HCT116 (cell line): ENCODE measurements around the gene COL21A1. TPM values are rescaled to one million over a fixed set of nuclear protein-coding genes. Genes with fewer than 3 reads are reported as not detected.

Experiments
- ATAC-seq: fragments of 200-7000 bp; cut with Tn5 transposase; 2 replicates; pipeline ENCODE4 v1.9.1; 2020; ENCODE audit warnings: mild to moderate bottlenecking, moderate library complexity
- BruUV-seq: library from RNA; stranded (reverse); fragments of 400-500 nt; replicated peaks from 2 replicates; lab custom pipeline; 2021; lab: Mats Ljungman, UMichigan
- CTCF ChIA-PET: fragments of 300-600 bp; sonication (Branson Sonifier 250); formaldehyde crosslinking; loops from one replicate; lab custom pipeline; 2021; ENCODE audit warnings: antibody characterized with exemption; lab: Charles Lee
- POLR2A ChIA-PET: fragments of 300-600, 350-600 bp; sonication (Branson Sonifier 250); formaldehyde crosslinking; loops from one replicate; lab custom pipeline; 2021; ENCODE audit warnings: antibody characterized with exemption; lab: Charles Lee
- RAD21 ChIA-PET, 2 experiments: fragments of 300-600 bp; sonication (Branson Sonifier 250); formaldehyde crosslinking; loops; one replicate each; lab custom pipeline; 2023; ENCODE audit warnings: low total read pairs in 2 of 2; ENCODE audit not compliant: uncharacterized antibody in 2 of 2, unreplicated experiment in 2 of 2, low non-redundant PET in 1 of 2; lab: Charles Lee
- DNase-seq: peaks from one replicate; pipeline ENCODE4 v3.0.0-alpha.2; 2010; ENCODE audit warnings: low read depth, low spot score
- H2AFZ ChIP-seq: fragments of 200-600 bp; shearing (Covaris generic), sonication (generic); 2 replicates; pipeline ENCODE4 v1.6.1; 2017; ENCODE audit warnings: low read depth, mixed run types, mixed read lengths, antibody characterized with exemption, low read length; ENCODE audit not compliant: poor library complexity, severe bottlenecking
- H3K27ac ChIP-seq: 2 replicates; pipeline ENCODE4 v1.5.1; 2012; ENCODE audit warnings: low read depth, low read length
- H3K27me3 ChIP-seq: fragments of 200-600 bp; sonication (generic); 2 replicates; pipeline ENCODE4 v1.6.1; 2016; ENCODE audit warnings: mixed run types, low read length, mixed read lengths; ENCODE audit not compliant: insufficient read depth
- H3K36me3 ChIP-seq, 2 experiments: fragments of 200-500 bp in 1 of 2; fragments of 200-600 bp in 1 of 2; sonication (Bioruptor generic) in 1 of 2; sonication (generic) in 1 of 2; 2 replicates each; pipeline versions ENCODE4 v1.5.1 to v1.6.1; 2014 to 2016; ENCODE audit warnings: low read length in 2 of 2, inconsistent platforms in 1 of 2, mixed read lengths in 1 of 2, mixed run types in 1 of 2; ENCODE audit not compliant: insufficient read depth in 2 of 2, control insufficient read depth in 1 of 2
- H3K4me1 ChIP-seq, 2 experiments: fragments of 200-600 bp in 1 of 2; sonication (generic) in 1 of 2; 2 replicates each; pipeline versions ENCODE4 v1.5.1 to v1.6.1; 2012 to 2017; ENCODE audit warnings: low read length in 2 of 2, inconsistent platforms in 1 of 2, mild to moderate bottlenecking in 1 of 2, mixed read lengths in 1 of 2, mixed run types in 1 of 2, moderate library complexity in 1 of 2; ENCODE audit not compliant: insufficient read depth in 2 of 2, control insufficient read depth in 1 of 2
- H3K4me2 ChIP-seq: fragments of 200-600 bp; sonication (generic); 2 replicates; pipeline ENCODE4 v1.6.1; 2017; ENCODE audit warnings: mixed run types, low read length, mixed read lengths
- H3K4me3 ChIP-seq, 2 experiments: fragments of 200-600 bp in 1 of 2; sonication (generic) in 1 of 2; replicated peaks in 1 of 2; 2 replicates each; pipeline ENCODE4 v1.5.1; 2011 to 2016; ENCODE audit warnings: low read length in 2 of 2, control low read depth in 1 of 2, low read depth in 1 of 2, mild to moderate bottlenecking in 1 of 2, mixed read lengths in 1 of 2, mixed run types in 1 of 2
- H3K79me2 ChIP-seq: fragments of 200-600 bp; sonication (generic); 2 replicates; pipeline ENCODE4 v1.6.1; 2017; ENCODE audit warnings: mild to moderate bottlenecking, mixed run types, low read length, moderate library complexity, mixed read lengths; ENCODE audit not compliant: insufficient read depth
- H3K9ac ChIP-seq: fragments of 200-600 bp; sonication (generic); 2 replicates; pipeline ENCODE4 v1.6.1; 2016; ENCODE audit warnings: low read length, mixed read lengths
- H3K9me2 ChIP-seq: fragments of 200-600 bp; sonication (generic), shearing (Covaris generic); 2 replicates; pipeline ENCODE4 v1.6.1; 2017; ENCODE audit warnings: mixed run types, mild to moderate bottlenecking, moderate library complexity; ENCODE audit not compliant: insufficient read depth
- H3K9me3 ChIP-seq, 2 experiments: fragments of 200-500 bp in 1 of 2; fragments of 200-600 bp in 1 of 2; sonication (Bioruptor generic) in 1 of 2; sonication (generic) in 1 of 2; 2 replicates each; pipeline ENCODE4 v1.6.1; 2014 to 2017; ENCODE audit warnings: low read length in 2 of 2, mixed read lengths in 2 of 2, inconsistent platforms in 1 of 2, low read depth in 1 of 2, mild to moderate bottlenecking in 1 of 2, mixed run types in 1 of 2, moderate library complexity in 1 of 2; ENCODE audit not compliant: control insufficient read depth in 1 of 2, insufficient read depth in 1 of 2
- H4K20me1 ChIP-seq: fragments of 200-600 bp; sonication (generic), shearing (Covaris generic); 2 replicates; pipeline ENCODE4 v1.6.1; 2017; ENCODE audit warnings: mixed run types, mild to moderate bottlenecking, moderate library complexity; ENCODE audit not compliant: insufficient read depth
- CBX3 ChIP-seq: IDR thresholded peaks from 2 replicates; pipeline ENCODE4 v1.6.1; 2012; ENCODE audit warnings: low read depth
- JUND ChIP-seq: IDR thresholded peaks from 2 replicates; pipeline ENCODE4 v1.6.1; 2012
- POLR2AphosphoS5 ChIP-seq: IDR thresholded peaks from 2 replicates; pipeline ENCODE4 v1.6.1; 2011; ENCODE audit warnings: mild to moderate bottlenecking, low read depth, low read length, moderate library complexity
- SP1 ChIP-seq: IDR thresholded peaks from 2 replicates; pipeline ENCODE4 v1.6.1; 2012; ENCODE audit warnings: low read depth
- SRF ChIP-seq: IDR thresholded peaks from 2 replicates; pipeline ENCODE4 v1.6.1; 2012; ENCODE audit warnings: low read depth
- YY1 ChIP-seq: IDR thresholded peaks from 2 replicates; pipeline ENCODE4 v1.6.1; 2011; ENCODE audit warnings: low read length, low read depth, moderate library complexity, mild to moderate bottlenecking; ENCODE audit not compliant: insufficient replicate concordance; ENCODE audit errors: extremely low read depth
- intact Hi-C: fragments of 100-400 bp; cut with micrococcal nuclease; formaldehyde crosslinking; loops from 2 replicates; pipeline ENCODE4 v1.10.0; 2022
- total RNA-seq: library from RNA; stranded (reverse); gene quantifications from one replicate; pipeline ENCODE4 v1.2.1, GENCODE V29; 2021; ENCODE audit not compliant: unreplicated experiment
- TF ChIP-seq, protein P1 (sequence below), 3 experiments: fragments of 200-600 bp in 1 of 3; sonication (generic) in 1 of 3; IDR thresholded peaks in 2 of 3; conservative IDR thresholded peaks in 1 of 3; 2 replicates each; pipeline ENCODE4 v1.5.1; 2012 to 2017; ENCODE audit warnings: low read depth in 2 of 3, low read length in 2 of 3, antibody characterized with exemption in 1 of 3, borderline replicate concordance in 1 of 3, control low read depth in 1 of 3, mild to moderate bottlenecking in 1 of 3, mixed read lengths in 1 of 3, mixed run types in 1 of 3, moderate library complexity in 1 of 3; ENCODE audit not compliant: insufficient read depth in 1 of 3
- TF ChIP-seq, protein P2 (sequence below): IDR thresholded peaks from 2 replicates; pipeline ENCODE4 v1.6.1; 2011; ENCODE audit warnings: mild to moderate bottlenecking, low read length, moderate library complexity; ENCODE audit not compliant: insufficient replicate concordance; ENCODE audit errors: extremely low read depth
- TF ChIP-seq, protein P3 (sequence below): IDR thresholded peaks from 2 replicates; pipeline ENCODE4 v1.6.1; 2012; ENCODE audit warnings: low read depth

The COL21A1 gene
- total RNA-seq, 1 experiment from 2014 or later, result not detected

DNA sequence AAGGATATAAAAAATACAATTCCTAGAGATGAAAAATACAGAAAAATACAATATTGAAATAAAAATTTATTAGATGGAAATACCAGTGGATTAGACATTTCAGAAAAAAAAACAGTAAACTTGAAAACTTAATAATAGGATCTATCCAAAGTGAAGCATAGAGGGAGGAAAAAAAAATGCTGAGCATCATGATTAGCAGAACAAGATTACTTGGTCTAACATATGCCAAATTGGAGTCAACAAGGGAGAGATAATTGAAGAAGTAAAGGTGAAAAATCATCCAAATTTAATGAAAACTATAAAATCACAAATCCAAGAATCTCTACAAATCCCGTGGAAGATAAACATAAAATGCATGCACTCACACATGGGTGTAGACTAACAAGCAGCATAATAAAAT is 205.8 kb downstream of the COL21A1 start:
- DNase-seq (no peak), ATAC-seq (no peak)
- Histone ChIP-seq H3K27me3 (no peaks in the 10 kb centered on the region), H3K27ac (no peak overlapping the region), H3K4me1 (no peaks in the 10 kb centered on the region), H3K9me3 (no peaks in the 10 kb centered on the region), H2AFZ (no peak overlapping the region), H3K4me2 (no peak overlapping the region), H3K9ac (no peak overlapping the region), H3K36me3 (no peaks in the 10 kb centered on the region), H3K79me2 (no peaks in the 10 kb centered on the region), H3K4me3 (no peak overlapping the region), H3K9me2 (no peaks in the 10 kb centered on the region), H4K20me1 (no peaks in the 10 kb centered on the region)
- TF ChIP-seq, protein P1, sequence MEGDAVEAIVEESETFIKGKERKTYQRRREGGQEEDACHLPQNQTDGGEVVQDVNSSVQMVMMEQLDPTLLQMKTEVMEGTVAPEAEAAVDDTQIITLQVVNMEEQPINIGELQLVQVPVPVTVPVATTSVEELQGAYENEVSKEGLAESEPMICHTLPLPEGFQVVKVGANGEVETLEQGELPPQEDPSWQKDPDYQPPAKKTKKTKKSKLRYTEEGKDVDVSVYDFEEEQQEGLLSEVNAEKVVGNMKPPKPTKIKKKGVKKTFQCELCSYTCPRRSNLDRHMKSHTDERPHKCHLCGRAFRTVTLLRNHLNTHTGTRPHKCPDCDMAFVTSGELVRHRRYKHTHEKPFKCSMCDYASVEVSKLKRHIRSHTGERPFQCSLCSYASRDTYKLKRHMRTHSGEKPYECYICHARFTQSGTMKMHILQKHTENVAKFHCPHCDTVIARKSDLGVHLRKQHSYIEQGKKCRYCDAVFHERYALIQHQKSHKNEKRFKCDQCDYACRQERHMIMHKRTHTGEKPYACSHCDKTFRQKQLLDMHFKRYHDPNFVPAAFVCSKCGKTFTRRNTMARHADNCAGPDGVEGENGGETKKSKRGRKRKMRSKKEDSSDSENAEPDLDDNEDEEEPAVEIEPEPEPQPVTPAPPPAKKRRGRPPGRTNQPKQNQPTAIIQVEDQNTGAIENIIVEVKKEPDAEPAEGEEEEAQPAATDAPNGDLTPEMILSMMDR (IDR thresholded peaks at IDR 0.05 in 2 of 3, conservative IDR thresholded peaks at IDR 0.05 in 1 of 3; ENCODE audit: borderline replicate concordance in 1 of 3, insufficient read depth in 1 of 3, low read depth in 2 of 3, low read length in 2 of 3), result no peak
- ChIA-PET CTCF (no interaction called here), RAD21 (no interaction called here), POLR2A (no interaction called here)
- no TSS peak for BruUV-seq
- intact Hi-C loops, result no loop called here

DNA sequence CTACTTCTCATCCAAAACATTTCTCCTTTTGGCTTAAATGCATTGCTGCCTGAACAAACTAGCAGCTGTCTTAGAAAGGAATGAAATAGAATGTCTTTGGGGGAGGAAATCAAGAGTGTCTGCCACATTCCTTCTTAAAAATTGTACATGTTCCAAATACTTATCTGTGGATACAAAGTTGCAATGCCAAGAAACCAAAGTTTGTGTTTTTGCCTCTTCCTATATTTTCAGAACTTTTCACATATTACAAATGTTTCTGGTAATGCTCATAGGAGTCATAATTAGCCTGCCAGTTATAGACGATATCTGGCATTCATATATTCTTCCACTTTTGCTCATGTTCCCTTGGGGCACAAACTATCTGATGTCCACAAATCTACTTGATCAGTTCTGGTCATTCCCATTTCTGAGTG is 206.5 kb downstream of the COL21A1 start:
- no peak overlapping the region for H2AFZ ChIP-seq
- no peak for TF ChIP-seq YY1
- TF ChIP-seq SRF, result no peak
- TF ChIP-seq, protein P2, sequence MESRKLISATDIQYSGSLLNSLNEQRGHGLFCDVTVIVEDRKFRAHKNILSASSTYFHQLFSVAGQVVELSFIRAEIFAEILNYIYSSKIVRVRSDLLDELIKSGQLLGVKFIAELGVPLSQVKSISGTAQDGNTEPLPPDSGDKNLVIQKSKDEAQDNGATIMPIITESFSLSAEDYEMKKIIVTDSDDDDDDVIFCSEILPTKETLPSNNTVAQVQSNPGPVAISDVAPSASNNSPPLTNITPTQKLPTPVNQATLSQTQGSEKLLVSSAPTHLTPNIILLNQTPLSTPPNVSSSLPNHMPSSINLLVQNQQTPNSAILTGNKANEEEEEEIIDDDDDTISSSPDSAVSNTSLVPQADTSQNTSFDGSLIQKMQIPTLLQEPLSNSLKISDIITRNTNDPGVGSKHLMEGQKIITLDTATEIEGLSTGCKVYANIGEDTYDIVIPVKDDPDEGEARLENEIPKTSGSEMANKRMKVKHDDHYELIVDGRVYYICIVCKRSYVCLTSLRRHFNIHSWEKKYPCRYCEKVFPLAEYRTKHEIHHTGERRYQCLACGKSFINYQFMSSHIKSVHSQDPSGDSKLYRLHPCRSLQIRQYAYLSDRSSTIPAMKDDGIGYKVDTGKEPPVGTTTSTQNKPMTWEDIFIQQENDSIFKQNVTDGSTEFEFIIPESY, result no peak
- TF ChIP-seq, protein P3, sequence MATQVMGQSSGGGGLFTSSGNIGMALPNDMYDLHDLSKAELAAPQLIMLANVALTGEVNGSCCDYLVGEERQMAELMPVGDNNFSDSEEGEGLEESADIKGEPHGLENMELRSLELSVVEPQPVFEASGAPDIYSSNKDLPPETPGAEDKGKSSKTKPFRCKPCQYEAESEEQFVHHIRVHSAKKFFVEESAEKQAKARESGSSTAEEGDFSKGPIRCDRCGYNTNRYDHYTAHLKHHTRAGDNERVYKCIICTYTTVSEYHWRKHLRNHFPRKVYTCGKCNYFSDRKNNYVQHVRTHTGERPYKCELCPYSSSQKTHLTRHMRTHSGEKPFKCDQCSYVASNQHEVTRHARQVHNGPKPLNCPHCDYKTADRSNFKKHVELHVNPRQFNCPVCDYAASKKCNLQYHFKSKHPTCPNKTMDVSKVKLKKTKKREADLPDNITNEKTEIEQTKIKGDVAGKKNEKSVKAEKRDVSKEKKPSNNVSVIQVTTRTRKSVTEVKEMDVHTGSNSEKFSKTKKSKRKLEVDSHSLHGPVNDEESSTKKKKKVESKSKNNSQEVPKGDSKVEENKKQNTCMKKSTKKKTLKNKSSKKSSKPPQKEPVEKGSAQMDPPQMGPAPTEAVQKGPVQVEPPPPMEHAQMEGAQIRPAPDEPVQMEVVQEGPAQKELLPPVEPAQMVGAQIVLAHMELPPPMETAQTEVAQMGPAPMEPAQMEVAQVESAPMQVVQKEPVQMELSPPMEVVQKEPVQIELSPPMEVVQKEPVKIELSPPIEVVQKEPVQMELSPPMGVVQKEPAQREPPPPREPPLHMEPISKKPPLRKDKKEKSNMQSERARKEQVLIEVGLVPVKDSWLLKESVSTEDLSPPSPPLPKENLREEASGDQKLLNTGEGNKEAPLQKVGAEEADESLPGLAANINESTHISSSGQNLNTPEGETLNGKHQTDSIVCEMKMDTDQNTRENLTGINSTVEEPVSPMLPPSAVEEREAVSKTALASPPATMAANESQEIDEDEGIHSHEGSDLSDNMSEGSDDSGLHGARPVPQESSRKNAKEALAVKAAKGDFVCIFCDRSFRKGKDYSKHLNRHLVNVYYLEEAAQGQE, result no peak
- TF ChIP-seq CBX3, result no peak
- TF ChIP-seq SP1, result no peak
- no peak for TF ChIP-seq POLR2AphosphoS5
- no peak for TF ChIP-seq JUND
- ChIA-PET CTCF (no interaction called here), RAD21 (no interaction called here), POLR2A (no interaction called here)
- BruUV-seq, result no TSS peak
- intact Hi-C loops, result no loop called here
- no peaks in the 10 kb centered on the region for H3K9me3 ChIP-seq
- no peaks in the 10 kb centered on the region for H4K20me1 ChIP-seq
- ATAC-seq (no peak), DNase-seq (no peak)
- H3K27me3 ChIP-seq, result no peaks in the 10 kb centered on the region
- H3K4me2 ChIP-seq, result no peak overlapping the region
- no peaks in the 10 kb centered on the region for H3K9me2 ChIP-seq
- H3K79me2 ChIP-seq, result no peaks in the 10 kb centered on the region
- no peak overlapping the region for H3K9ac ChIP-seq
- H3K4me1 ChIP-seq, result no peaks in the 10 kb centered on the region
- no peaks in the 10 kb centered on the region for H3K36me3 ChIP-seq
- H3K27ac ChIP-seq, result no peak overlapping the region
- no peak overlapping the region for H3K4me3 ChIP-seq
